Hepatocyte (in vitro differentiated cells): ENCODE measurements around the gene BABAM1.

Experiments
- CTCF ChIP-seq: fragments of 200-600 bp; sonication (generic); IDR thresholded peaks from 2 replicates; pipeline ENCODE4 v1.5.1; 2016; ENCODE audit warnings: antibody characterized with exemption, mild to moderate bottlenecking; ENCODE audit not compliant: poor library complexity
- EZH2 ChIP-seq: fragments of 200-600 bp; sonication (generic); IDR thresholded peaks from 2 replicates; pipeline ENCODE4 v1.6.1; 2016; ENCODE audit warnings: antibody characterized with exemption, mild to moderate bottlenecking, borderline replicate concordance
- EZH2phosphoT487 ChIP-seq: fragments of 200-600 bp; sonication (generic); IDR thresholded peaks from one replicate; pipeline ENCODE4 v1.6.1; 2018; ENCODE audit warnings: antibody characterized with exemption, mild to moderate bottlenecking, low read depth, moderate library complexity; ENCODE audit not compliant: unreplicated experiment, severe bottlenecking

- TF ChIP-seq CTCF (no peak), EZH2phosphoT487 (no peak), EZH2 (no peak)
Measured at GRCh38 chr19:17245535-17245984, 21.7 kb upstream of the BABAM1 start, which contains the start of gene NR2F6.
